ENCODE measurements around the gene CBL.
"Not testable (repeated sequence)": the region's sequence is repeated elsewhere in the genome, so short reads cannot be mapped to it uniquely, and the experiment has no call there.

Gene CBL

GRCh38 chr11:119209186-119209585 is 3.0 kb downstream of the CBL start:
- no peak for DNase-seq (ENCODE audit: extremely low read depth in 1 of 2, low read depth in 1 of 2)

- no peak for DNase-seq (ENCODE audit: extremely low read depth in 1 of 2, low read depth in 1 of 2)
Observed at GRCh38 chr11:119210050-119210449, 3.9 kb downstream of the CBL start.

GRCh38 chr11:119218141-119218878 is 12.2 kb downstream of the CBL start:
- DNase-seq (ENCODE audit: extremely low read depth in 1 of 2, low read depth in 1 of 2): no peak

GRCh38 chr11:119222308-119222707 is 16.2 kb downstream of the CBL start:
- no peak for DNase-seq (ENCODE audit: extremely low read depth in 1 of 2, low read depth in 1 of 2)

DNA sequence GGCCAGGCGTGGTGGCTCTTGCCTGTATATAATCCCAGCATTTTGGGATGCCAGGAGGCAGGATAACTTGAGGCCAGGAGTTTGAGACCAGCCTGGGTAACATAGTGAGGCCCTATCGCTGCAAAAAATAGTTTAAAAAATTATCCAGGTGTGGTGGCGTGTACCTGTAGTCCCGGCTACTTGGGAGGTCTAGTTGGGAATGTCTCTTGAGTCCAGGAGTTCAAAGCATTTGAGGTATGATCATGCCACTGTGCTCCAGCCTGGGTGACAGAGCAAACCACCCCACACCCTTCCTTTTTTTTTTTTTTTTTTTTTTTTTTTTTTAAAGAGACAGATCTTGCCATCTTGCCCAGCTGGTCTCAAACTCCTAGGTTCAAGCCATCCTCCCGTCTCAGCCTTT is 16.8 kb downstream of the CBL start:
- DNase-seq (ENCODE audit: extremely low read depth in 1 of 2, low read depth in 1 of 2): no peak

DNA sequence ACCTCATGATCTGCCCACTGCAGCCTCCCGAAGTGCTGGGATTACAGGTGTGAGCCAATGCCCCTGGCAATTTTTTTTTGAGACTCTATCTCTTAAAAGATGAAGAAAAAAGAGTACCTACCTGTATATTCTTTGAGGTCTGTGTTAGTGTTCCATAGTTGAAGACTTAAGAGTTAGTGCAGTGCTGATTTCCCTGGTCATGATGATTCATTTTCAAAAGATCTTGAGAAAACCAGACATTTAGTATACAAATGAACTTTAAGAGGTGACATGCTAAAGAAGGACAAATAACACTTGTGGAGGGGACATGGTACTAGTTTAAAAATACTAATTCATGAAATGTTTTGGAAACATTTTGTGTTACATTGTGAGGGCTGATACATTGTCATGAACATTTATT is 17.7 kb downstream of the CBL start:
- DNase-seq (ENCODE audit: extremely low read depth in 1 of 2, low read depth in 1 of 2): no peak

GRCh38 chr11:119228535-119229287 is 22.6 kb downstream of the CBL start:
- not testable (repeated sequence) for DNase-seq (ENCODE audit: extremely low read depth in 1 of 2, low read depth in 1 of 2)

DNA sequence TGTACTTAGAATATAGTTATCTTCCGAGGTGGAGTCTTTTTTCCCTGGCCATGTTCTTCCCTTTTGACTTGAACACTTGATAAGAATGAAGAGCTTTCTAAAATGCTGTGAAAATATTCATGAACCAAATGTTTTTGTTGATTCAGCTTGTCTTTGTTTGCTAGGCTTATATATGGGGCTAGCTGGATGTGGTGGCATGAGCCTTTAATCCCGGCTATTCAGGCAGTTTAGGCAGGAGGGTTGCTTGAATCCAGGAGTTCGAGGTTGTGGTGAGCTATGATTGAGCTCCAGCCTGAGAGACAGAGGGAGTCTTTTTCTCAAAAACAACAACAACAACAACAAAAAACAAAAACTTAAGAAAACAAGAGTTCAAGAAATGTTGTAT is 23.1 kb downstream of the CBL start:
- no peak for DNase-seq (ENCODE audit: extremely low read depth in 1 of 2, low read depth in 1 of 2)

- no peak for DNase-seq (ENCODE audit: extremely low read depth in 1 of 2, low read depth in 1 of 2)
Observed at GRCh38 chr11:119229741-119230140, 23.6 kb downstream of the CBL start.

DNA sequence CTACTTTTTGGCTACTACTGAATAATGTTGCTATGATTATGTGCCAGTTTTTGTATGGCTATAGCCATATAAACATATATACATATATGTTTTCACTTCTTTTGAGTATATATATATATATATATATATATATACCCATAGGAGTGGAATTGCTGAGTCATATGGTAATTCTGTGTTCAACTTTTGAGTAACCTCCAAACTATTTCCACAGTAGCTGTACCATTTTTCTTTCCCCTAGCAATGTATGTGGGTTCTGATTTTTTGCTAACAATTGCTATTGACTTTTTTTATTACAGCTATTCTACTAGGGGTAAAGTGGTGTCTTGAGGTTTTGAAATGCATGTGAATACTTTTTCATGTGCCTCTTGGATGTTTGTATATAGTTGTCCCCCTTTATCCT is 30.4 kb downstream of the CBL start:
- DNase-seq (ENCODE audit: extremely low read depth in 1 of 2, low read depth in 1 of 2): no peak

DNA sequence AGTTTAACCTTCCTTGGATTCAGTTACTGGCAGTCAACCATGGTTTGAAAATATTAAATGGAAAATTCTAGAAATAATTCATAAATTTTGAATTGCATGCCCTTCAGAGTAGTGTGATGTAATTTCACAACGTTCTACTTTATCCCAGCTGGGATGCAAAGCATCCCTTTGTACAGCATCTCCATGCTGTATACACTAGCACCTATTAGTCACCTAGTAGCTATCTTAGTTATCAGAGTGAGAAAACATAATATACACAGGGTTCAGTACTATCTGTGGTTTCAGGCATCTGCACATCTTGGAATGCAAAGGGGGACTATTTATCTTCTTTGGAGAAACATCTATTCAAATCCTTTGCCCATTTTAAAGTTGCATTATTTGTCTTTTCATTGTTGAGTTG is 30.8 kb downstream of the CBL start:
- no peak for DNase-seq (ENCODE audit: extremely low read depth in 1 of 2, low read depth in 1 of 2)

GRCh38 chr11:119237515-119237914 is 31.4 kb downstream of the CBL start:
- no peak for DNase-seq (ENCODE audit: extremely low read depth in 1 of 2, low read depth in 1 of 2)

DNA sequence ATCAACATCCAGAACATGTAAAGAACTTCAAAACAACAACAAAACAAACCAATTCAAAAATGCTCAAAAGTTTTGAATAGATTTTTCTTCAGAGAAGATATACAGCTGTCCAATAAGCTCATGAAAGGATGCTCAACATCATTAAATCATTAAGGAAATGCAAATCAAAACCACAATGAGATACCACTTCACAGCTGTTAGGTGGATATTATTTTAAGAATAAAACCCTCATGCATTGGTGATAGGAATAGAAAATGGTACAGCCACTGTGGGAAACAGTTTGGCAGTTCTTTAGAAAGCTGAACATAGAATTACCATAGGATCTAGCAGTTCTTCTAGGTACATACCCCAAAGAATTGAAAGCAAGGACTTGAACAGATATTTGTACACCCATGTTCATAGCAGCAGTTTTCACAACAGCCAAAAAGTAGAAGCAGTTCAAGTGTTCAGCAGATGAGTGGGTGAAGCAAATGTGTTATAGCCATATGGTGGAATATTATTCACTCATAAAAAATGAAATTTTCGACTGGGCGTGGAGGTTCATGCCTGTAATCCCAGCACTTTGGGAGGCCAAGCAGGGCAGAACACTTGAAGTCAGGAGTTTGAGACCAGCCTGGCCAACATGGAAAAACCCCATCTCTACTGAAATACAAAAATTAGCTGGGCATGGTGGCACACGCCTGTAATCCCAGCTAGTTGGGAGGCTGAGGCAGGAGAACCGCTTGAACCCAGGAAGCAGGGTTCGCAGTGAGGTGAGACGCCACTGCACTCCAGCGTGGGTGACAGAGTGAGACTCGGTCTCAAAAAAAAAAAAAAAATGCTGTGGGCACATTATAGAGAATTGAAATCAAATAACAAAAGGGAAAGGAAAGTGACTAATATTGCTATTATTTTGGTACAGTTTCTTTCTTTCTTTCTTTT is 42.9 kb downstream of the CBL start:
- DNase-seq (ENCODE audit: extremely low read depth in 1 of 2, low read depth in 1 of 2): no peak

DNA sequence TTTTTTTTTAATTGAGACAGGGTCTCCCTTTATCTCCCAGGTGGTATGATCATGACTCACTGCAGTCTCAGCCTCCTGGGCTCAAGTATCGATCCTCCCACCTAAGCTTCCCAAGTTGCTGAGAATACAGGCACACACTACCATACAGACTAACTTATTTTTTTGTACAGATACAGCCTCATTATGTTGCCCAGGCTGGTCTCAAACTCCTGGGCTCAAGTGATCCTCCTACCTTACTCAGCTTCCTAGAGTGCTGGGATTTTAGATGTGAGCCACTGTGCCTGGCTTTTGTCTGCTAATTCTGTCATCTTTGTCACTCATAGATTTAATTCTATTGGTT is 43.5 kb downstream of the CBL start:
- no peak for DNase-seq (ENCODE audit: extremely low read depth in 1 of 2, low read depth in 1 of 2)

DNA sequence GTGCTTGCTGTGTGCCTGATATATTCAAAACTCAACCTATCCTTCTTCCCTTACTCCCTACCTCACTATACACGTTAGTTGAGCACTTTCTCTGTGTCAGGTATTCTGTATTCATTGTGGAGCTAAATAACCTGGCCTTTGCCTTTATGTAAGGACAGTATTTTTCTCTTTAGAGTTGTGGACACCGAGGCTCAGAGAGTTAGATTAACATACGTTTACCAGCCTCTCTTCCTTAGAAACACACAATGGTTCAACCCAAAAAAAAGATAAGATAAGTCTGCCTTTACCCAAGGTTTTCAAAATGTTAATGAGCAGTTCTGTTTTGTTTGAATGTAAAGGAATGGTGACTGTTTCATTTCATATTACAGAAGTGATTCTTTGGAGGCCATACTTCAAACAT is 45.0 kb downstream of the CBL start:
- DNase-seq (ENCODE audit: extremely low read depth in 1 of 2, low read depth in 1 of 2): no peak

DNA sequence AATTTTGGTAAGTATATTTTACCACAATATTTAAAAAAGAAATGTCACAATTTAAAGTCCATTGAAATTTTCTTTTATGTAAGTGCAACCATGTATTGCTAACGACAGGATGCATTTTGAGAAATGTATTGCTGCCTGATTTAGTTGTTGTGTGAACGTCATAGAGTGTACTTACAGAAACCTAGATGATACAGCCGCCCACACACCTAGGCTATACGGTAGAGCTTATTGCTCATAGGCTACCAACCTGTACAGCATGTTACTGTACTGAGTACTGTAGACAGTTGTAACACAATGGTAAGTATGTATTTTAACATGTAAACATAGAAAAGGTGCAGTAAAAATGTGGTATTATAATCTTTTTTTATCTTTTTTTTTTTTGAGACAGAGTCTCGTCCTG is 48.1 kb downstream of the CBL start:
- no peak for DNase-seq (ENCODE audit: extremely low read depth in 1 of 2, low read depth in 1 of 2)

- no peak for DNase-seq (ENCODE audit: extremely low read depth in 1 of 2, low read depth in 1 of 2)
Observed at GRCh38 chr11:119258180-119258579, 52.0 kb downstream of the CBL start.

- DNase-seq (ENCODE audit: extremely low read depth in 1 of 2, low read depth in 1 of 2): no peak
Observed at GRCh38 chr11:119258983-119259382, 52.8 kb downstream of the CBL start.

DNA sequence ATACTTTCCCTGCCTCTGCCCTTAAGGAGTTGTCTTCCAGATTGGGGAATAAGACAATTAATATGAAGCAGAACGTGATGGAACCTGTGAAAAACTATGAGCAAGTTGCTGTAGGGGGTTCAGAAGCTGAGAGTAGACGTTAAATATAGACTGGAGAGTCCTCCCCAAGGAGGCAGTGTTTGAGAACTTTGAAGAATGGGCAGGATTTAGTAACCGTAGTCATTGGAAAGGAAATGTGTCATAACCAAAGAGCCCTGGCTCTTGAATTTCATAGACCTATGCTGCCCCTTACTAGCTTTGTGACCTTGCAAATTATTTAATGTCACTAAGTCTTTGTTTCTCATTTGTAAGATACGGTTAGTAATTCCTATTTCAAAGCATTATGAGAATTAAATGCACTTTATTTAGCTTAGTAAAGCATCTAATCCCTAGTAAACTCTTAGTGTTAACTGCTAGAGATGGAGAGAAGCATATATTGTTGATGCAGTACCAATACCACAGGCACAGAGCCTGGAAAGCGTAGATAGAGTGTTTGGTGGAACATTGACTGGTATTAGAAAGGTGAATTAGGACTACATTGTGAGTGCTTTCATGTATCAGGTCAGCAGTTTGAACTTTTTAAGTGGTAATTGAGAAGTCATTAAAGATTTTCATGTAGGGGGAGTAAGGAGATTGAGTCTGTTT is 56.7 kb downstream of the CBL start:
- no peak for DNase-seq (ENCODE audit: extremely low read depth in 1 of 2, low read depth in 1 of 2)

GRCh38 chr11:119263352-119263940 is 57.3 kb downstream of the CBL start:
- DNase-seq (ENCODE audit: extremely low read depth in 1 of 2, low read depth in 1 of 2): no peak

- no peak for DNase-seq (ENCODE audit: extremely low read depth in 1 of 2, low read depth in 1 of 2)
Observed at GRCh38 chr11:119266063-119266462, 59.9 kb downstream of the CBL start.

Data from activated CD8-positive, alpha-beta memory T cell treated with anti-CD3 and anti-CD28 coated beads for 1 hour (primary cell).